NCI-H510A (cell line): ENCODE results near the gene CEP250.
"Not testable (repeated sequence)": the region's sequence is repeated elsewhere in the genome, so short reads cannot be mapped to it uniquely, and the experiment has no call there.

Source experiments
- DNase-seq: peaks from one replicate; lab custom pipeline; 2025; lab: John Stamatoyannopoulos, UW

Gene CEP250

DNA sequence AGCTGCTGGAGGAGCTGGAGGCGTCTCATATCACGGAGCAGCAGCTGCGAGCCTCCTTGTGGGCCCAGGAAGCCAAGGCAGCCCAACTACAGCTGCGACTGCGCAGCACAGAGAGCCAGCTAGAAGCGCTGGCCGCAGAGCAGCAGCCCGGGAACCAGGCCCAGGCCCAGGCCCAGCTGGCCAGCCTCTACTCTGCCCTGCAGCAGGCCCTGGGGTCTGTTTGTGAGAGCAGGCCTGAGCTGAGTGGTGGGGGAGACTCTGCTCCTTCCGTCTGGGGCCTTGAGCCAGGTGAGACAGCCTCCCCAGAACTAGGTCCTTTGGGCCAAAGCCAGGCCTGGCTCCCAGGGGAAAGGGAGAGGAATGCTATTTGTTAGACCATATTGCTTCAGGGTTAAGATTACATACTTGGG lies 42.4 kb downstream of the CEP250 start:
- no peak for DNase-seq

DNA sequence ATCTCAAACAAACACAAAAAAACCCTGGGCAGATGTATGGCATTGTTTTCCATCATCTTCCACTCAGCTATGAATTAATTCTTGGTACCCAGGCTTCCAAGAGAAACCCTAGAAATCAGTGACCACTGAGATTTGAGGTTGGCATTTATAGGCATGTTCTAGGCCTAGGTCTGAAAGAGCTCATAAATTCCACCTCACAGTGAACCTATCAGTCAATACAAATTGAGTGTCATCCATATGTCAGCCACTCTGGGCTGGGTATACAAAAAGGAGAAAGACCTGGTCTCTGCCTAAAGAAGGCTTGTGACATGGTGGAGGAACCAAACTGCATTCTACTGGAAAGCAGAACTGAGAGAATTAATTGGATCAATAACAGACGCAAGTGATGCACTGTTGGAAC lies 43.9 kb downstream of the CEP250 start:
- DNase-seq, result no peak

DNA sequence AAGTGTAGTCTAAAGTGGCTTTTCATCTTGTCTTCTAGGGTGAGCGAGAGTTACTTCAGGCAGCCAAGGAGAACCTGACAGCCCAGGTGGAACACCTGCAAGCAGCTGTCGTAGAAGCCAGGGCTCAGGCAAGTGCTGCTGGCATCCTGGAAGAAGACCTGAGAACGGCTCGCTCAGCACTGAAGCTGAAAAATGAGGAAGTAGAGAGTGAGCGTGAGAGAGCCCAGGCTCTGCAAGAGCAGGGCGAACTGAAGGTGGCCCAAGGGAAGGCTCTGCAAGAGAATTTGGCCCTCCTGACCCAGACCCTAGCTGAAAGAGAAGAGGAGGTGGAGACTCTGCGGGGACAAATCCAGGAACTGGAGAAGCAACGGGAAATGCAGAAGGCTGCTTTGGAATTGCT lies 47.0 kb downstream of the CEP250 start:
- no peak for DNase-seq

DNA sequence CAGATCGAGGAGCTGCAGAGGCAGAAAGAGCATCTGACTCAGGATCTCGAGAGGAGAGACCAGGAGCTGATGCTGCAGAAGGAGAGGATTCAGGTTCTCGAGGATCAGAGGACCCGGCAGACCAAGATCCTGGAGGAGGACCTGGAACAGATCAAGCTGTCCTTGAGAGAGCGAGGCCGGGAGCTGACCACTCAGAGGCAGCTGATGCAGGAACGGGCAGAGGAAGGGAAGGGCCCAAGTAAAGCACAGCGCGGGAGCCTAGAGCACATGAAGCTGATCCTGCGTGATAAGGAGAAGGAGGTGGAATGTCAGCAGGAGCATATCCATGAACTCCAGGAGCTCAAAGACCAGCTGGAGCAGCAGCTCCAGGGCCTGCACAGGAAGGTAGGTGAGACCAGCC lies 47.9 kb downstream of the CEP250 start:
- no peak for DNase-seq

DNA sequence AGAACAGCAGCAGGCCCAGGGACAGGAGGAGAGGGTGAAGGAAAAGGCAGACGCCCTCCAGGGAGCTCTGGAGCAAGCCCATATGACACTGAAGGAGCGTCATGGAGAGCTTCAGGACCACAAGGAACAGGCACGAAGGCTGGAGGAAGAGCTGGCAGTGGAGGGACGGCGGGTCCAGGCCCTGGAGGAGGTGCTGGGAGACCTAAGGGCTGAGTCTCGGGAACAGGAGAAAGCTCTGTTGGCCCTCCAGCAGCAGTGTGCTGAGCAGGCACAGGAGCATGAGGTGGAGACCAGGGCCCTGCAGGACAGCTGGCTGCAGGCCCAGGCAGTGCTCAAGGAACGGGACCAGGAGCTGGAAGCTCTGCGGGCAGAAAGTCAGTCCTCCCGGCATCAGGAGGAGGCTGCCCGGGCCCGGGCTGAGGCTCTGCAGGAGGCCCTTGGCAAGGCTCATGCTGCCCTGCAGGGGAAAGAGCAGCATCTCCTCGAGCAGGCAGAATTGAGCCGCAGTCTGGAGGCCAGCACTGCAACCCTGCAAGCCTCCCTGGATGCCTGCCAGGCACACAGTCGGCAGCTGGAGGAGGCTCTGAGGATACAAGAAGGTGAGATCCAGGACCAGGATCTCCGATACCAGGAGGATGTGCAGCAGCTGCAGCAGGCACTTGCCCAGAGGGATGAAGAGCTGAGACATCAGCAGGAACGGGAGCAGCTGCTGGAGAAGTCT lies 48.6 kb downstream of the CEP250 start:
- no peak for DNase-seq

DNA sequence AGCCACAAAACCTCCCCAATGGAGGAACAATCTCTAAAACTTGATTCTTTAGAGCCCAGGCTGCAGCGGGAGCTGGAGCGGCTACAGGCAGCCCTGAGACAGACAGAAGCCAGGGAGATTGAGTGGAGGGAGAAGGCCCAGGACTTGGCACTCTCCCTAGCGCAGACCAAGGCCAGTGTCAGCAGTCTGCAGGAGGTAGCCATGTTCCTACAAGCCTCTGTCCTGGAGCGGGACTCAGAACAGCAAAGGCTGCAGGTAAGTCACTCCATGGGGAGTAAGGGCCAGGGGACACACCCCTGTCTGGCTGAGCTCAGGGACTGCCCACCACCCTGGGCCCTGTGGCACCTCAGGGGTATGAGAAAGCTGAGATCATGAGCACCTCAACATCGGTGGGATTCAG lies 49.4 kb downstream of the CEP250 start:
- DNase-seq, result no peak

DNA sequence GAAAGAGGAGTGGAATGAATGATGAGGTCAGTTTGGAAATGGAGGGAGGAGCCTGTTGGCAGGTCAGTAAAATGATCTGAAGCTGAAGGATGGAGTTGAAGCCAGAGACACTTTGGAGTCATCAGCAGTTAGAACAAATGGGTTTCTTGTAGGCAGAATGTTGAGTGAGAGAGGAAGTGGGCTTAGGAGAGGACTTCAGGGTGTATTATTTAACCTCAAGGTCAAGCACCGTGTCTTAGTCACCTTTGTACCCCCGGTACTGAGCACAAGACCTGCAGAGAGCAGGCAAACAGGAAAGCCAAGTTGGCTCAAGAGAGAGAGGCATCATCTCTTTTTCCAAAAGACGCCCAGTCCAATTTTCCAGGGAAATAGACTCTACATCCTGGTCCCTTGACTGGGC lies 50.8 kb downstream of the CEP250 start:
- DNase-seq, result no peak

DNA sequence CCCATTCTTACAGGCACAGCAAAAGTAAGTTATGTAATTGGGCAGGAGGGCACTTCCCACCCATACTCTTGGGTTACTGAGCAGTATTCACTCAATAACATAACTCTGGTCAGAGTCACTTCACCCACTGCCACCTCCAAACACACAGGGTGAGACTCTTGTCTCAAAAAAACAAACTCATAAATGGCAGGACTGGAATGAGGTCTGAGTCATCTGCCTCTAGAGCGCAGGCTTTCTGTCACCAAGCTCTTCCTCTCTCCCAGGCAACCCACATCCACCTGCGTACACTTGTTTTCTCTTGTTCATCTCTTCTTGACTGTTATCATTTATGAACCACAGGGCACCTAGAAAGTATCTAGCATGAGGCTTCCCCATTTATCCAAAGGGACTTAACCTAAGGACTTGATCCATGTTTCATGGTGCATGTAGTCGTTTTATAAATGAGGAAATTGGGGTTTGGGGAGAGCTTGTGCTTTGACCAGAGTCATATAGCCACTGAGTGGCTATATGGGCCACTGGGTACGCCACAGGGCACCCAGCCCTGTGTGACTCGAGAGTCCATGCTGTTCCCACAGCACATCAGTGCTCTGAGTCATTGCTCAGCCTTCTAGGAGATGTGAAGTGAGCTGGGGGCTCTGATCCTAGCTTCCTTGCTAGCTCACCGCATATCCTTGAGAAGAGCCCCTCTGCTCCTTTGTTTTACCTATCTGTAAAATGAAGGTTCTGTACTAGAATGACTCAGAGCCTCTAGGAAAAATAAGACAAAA lies 51.7 kb downstream of the CEP250 start:
- DNase-seq, result no peak

DNA sequence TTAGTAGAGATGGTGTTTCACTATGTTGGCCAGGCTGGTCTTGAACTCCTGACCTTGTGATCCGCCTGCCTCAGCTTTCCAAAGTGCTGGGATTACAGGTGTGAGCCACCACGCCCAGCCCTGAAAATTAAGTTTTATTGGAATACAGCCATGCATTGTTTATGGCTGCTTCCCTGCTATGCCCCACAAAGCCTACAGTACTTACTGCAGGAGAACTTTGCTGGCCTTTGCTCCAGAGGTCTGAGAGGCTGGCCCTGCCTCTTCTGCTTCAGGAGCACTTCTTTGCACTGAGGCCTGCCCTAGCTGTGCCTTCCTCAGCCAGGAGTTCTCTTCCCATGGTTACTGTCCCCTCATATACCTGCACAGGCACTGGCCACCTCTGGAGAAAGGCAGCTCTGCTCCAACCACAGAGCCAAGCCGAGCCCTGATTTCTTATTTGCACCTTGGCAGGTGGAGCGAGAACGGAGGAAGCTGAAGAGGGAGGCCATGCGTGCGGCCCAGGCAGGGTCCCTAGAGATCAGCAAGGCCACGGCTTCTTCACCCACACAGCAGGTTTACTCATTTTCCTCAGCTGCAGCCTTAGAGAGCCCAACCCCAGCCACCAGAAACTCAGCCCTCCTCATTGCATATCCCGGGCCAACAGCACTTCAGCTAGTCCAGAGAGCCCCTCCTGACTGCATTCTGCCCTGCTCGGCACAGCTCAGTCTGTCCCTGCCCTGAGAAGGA lies 53.3 kb downstream of the CEP250 start:
- DNase-seq, result no peak

DNA sequence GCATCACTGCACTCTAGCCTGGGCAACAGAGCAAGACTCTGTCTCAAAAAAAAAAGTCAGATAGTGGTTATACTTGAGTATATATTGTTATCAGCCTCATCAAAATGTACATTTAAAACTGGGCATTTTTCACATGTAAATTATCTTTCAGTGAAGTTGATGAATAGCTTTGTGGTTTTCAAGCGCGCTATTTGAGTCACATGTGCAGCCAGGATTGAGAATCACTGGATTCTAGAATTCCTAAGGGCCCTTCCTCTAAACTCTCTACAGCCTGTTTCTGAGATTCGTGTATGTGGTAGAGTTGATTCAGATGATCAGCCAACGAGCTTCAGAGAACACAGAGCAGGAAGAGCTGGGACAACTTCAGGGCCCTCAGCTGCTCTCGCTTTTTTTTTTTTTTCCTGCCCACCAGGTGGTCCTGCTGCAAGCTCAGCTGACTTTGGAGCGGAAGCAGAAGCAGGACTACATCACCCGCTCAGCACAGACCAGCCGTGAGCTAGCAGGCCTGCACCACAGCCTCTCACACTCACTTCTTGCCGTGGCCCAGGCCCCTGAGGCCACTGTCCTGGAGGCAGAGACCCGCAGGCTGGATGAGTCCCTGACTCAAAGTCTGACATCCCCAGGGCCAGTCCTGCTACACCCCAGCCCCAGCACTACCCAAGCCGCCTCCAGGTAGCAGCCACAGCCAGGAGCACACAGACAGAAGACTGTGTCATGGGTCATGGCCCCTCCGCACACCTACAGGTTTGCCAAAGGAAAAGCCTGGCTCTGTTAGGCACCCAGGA lies 55.7 kb downstream of the CEP250 start:
- DNase-seq, result no peak

DNA sequence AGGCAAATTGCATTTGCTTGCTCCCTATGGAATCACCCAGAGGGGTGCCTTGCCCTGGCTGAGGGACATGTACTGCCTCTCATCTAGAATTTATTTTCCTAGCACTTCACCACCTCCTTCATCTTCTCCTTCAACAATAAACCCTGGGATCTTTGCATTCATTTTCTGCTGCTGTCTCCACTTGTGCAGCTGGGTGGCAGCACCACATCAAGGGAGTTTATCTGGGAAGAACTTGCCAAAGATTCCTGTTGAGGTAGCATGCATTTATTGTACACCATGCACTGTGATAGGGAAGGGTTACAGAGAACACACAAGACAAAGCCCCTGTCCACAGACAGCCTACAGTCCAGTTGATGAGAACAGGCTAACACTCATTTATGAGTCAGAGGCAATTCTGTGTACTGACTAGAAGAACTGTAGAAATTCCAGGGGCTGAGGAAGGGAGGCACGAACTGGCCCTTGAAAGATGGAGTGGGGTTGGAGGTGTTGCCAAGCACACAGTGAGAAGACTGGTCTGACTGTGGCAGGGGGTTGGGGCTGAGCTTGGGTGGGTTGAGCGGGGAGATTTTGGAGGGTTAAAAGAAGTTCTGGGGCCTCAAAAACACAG lies 56.5 kb downstream of the CEP250 start:
- DNase-seq, result no peak

DNA sequence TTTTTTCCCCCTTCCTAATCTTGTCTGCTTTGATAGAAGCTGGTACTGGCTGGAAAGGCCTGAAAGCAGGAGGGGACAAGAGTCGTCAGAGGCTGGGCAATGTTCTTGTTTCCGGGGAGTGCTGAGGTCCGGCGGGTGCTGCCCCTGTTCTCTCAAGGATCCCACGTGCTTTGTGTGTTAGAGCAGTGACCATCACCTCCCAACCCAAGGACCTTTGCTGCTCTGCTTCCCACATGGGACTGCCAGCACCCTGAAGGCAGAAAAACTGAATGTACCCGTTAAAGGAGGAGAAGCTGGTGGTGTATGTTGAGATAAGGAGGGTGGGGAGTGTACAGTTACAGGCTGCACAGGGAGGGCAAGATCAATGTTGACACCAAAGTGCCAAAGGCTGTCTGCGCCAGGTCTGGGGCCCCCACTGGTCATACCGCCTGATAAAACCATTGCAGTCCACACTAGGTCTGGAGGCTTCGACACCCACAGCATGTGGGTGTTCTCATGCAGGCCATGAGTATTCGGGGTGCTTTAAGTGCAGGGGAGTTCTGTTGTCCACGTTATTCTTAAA lies 59.1 kb downstream of the CEP250 start:
- DNase-seq, result no peak

DNA sequence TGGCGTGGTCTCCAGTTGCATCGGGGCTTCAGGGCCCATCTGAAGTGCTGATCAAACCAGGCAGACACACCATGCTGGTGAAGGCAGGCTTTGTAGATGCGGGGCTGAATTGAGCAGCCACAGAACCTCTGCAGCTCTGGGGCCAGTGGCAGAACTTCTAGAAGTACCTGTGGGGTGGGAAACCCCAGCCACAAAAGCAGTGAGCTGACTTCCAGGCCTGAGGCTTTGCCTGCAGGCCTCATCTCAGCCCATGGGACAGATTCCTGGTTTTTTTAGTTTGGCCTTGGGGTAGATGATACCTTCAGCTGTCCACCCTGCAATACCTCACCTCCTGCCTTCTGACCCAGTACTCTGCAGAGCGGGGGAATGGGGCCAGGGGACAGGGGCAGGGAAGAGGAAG lies 59.9 kb downstream of the CEP250 start:
- DNase-seq, result no peak

DNA sequence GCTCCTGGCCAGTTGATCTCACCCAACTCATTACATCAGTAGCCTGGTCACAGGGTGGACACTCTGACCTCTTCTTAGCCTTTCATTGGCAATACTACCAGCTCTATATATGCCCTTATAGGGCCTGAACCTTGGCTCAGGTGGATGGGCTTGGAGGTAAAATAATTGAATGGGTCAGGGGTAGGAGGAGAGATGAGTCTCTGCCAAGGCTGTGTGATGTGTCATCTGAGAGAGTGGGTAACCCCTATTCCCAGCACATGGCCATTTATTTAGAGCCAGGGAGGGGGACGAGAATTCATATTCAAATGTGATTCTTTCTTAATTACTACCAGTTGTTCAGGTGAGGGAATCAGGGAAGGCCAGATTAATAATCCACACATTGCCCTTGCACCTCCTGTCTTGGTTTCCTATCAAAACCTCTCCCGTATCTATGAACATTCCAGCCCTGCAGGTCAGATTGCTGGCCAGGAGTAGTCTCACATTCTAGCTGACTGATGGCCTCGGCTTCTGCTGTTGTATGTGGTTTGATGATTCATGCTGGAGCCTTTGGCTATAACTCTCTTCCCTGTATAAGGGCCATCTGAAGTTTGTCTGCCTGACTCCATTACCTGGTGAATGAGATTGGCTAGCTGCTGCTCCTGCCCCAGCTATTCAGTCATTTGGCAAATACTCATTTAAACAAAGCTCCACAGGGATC lies 60.7 kb downstream of the CEP250 start:
- no peak for DNase-seq

DNA sequence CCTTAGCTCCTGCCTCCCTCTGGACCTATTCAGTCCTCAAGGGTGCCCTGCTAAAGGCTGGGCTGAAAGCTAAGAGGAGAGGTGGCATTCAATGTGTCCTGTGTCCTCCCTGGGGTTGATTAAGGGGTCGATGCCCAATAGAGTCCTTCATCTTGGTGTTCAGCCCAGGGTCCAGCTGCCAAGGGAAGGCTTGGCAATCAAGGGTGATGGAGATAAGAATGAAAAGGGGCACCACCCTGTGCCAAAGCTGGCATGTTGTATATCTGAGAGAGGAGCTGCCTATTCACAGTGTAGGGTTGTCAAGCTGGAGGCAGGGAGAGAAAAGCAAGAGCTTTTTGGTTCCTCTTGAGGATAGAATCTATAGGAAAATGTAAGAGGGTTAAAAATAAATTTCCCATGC lies 61.7 kb downstream of the CEP250 start:
- DNase-seq, result no peak

DNA sequence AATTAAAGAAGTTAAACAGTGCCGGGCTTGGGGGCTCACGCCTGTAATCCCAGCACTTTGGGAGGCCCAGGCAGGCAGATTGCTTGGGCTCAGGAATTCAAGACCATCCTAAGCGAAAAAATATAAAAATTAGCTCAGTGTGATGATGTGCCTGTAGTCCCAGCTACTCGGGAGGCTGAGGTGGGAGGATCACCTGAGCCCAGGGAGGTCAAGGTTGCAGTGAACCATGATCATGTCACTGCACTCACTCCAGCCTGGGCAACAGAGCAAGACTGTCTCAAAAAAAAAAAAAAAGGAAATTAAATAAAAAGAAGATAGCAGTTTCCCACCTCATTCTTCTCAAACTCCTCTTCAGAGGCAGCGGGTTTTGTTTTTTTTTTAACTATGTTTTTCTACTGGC lies 62.4 kb downstream of the CEP250 start:
- not testable (repeated sequence) for DNase-seq

DNA sequence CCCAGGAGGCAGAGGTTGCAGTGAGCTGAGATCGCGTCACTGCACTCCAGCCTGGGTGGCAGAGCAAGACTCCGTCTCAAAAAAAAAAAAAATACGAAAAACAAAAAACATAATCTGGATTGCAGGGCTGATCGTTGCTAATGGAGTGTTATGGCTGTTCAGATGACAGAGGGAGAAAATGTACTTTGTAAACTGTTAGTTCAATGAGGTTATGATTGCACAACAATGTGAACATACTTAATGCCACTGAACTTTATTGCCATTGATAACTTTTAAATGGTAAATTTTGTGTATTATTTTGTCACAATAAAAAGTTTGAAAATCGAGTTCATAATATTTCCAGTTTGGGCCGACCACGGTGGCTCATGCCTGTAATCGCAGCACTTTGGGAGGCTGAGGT lies 63.6 kb downstream of the CEP250 start:
- no peak for DNase-seq

DNA sequence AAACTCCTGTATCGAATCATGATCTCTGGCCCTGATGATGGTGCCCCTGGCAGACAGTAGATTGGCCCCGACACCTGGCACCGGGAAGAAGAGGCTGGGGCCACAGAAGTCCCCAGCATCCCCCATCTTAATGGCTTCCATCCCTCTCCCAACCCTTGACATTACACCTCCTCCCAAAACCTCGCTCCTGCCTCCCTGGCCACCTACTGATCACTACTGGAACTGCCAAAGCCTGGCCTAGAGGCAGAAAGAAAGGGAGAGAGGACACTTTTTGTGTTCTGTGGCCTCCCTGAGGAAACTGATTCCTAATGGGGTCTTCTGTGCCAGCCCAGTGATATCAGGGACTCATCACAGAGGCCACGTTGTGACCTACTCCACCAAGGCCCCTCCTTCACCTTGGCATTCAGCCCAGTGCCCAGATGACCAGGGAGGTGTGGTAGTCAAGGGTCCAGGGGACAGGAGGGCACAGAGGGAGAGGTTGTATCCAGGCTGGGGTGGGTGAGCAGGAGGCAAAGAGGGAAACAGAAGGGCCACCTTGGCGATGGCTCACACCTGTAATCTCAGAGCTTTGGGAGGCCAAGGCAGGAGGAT lies 68.0 kb downstream of the CEP250 start:
- DNase-seq, result no peak

DNA sequence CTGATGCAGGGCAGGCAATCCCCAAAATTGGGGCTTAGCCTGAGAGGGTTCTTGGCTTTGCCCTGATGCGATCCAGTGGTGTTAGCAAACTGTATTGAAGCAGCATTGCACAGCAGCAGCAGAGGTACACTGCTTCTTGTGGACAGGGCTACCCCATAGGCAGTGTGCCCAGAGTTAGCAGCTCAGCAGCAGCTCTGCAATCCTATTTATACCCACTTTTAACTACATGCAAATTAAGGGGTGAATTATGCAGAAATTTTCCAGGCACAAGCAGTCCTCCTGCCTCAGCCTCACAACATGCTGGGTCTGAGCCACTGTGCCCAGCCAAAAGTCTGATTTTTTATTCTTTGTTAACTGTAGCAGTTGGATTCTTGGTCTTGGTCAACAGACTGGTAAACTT lies 70.2 kb downstream of the CEP250 start:
- no peak for DNase-seq

DNA sequence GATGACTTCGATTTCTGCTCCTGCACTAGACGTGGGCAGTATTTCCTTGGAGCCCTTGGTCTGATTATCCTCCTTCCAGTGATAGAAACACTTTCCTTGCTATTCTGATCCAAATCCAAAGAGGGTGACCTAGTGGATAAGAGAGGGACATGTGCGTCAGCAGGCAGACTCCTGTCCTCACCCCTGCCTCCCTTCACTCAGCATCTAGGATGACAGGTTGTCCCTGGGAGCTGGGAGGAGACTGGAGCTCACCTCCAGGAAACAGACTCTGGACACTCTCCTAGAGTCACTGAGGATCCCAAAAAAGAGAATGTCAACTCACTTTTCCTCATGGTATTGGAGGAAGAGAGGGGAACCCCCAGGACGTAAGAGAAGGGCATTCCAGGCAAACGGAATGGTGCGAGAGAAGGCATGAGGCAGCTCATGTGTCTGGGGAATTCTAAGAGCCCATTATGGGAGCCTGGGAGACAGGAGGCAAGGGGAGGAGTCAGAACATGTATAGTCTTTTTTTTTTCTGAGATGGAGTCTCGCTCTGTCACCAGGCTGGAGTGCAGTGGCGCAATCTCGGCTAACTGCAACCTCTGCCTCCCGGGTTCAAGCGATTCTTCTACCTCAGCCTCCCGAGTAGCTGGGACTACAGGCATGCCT lies 71.8 kb downstream of the CEP250 start:
- DNase-seq, result no peak
